Measurements from ENCODE around the gene MYH9.

DNA sequence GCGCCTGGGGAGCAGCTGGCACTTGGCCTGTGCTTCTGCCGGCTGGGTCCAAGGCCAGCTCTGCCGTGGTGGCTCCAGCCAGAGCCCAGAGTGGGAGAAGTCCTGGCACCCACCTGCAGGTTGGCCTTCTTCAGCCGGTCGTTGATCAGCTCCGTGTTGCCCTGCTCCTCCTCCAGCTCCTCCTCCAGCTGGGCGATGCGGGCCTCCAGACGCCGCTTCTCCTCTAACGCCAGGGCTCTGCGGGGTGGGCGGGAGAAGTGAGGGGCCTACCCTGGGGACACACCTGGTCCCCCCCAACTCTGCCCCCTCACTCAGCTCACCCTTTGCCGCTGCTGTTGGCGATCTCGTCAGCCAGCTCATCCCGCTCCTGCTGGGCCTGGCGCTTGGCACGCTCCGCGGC lies 102.2 kb downstream of the MYH9 start:
- TF ChIP-seq, protein P1, sequence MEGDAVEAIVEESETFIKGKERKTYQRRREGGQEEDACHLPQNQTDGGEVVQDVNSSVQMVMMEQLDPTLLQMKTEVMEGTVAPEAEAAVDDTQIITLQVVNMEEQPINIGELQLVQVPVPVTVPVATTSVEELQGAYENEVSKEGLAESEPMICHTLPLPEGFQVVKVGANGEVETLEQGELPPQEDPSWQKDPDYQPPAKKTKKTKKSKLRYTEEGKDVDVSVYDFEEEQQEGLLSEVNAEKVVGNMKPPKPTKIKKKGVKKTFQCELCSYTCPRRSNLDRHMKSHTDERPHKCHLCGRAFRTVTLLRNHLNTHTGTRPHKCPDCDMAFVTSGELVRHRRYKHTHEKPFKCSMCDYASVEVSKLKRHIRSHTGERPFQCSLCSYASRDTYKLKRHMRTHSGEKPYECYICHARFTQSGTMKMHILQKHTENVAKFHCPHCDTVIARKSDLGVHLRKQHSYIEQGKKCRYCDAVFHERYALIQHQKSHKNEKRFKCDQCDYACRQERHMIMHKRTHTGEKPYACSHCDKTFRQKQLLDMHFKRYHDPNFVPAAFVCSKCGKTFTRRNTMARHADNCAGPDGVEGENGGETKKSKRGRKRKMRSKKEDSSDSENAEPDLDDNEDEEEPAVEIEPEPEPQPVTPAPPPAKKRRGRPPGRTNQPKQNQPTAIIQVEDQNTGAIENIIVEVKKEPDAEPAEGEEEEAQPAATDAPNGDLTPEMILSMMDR (IDR thresholded peaks at IDR 0.05): no peak
- no peak for TF ChIP-seq POLR2A (IDR thresholded peaks at IDR 0.05)

Measured in heart left ventricle (tissue), 13 donors.